ENCODE measurements around the gene GTPBP4.

DNA sequence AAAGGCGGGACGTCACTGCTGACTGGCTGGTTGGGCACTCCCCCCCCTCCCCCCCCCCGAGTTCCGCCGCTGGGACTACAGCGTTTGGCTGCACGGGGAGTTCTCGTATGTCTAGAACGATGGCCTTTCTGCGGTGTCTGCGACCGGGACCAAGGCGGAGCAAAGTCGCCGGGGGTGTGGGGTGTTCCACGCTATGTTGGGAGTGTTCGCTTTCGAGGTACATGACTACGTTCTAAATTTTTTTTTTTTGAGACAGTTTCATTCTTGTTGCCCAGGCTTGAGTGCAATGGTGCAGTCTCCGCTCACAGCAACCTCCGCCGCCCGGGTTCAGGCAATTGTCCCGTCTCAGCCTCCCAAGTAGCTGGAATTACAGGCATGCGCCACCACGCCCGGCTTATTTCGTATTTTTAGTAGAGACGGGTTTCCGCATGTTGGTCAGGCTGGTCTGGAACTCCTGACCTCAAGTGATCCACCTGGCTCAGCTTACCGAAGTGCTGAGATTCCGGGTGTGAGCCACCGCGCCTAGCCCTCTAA is 61.3 kb downstream of the GTPBP4 start:
- TF ChIP-seq CEBPB (tag; IDR thresholded peaks at IDR 0.05) = no peak
- TF ChIP-seq, protein P1, sequence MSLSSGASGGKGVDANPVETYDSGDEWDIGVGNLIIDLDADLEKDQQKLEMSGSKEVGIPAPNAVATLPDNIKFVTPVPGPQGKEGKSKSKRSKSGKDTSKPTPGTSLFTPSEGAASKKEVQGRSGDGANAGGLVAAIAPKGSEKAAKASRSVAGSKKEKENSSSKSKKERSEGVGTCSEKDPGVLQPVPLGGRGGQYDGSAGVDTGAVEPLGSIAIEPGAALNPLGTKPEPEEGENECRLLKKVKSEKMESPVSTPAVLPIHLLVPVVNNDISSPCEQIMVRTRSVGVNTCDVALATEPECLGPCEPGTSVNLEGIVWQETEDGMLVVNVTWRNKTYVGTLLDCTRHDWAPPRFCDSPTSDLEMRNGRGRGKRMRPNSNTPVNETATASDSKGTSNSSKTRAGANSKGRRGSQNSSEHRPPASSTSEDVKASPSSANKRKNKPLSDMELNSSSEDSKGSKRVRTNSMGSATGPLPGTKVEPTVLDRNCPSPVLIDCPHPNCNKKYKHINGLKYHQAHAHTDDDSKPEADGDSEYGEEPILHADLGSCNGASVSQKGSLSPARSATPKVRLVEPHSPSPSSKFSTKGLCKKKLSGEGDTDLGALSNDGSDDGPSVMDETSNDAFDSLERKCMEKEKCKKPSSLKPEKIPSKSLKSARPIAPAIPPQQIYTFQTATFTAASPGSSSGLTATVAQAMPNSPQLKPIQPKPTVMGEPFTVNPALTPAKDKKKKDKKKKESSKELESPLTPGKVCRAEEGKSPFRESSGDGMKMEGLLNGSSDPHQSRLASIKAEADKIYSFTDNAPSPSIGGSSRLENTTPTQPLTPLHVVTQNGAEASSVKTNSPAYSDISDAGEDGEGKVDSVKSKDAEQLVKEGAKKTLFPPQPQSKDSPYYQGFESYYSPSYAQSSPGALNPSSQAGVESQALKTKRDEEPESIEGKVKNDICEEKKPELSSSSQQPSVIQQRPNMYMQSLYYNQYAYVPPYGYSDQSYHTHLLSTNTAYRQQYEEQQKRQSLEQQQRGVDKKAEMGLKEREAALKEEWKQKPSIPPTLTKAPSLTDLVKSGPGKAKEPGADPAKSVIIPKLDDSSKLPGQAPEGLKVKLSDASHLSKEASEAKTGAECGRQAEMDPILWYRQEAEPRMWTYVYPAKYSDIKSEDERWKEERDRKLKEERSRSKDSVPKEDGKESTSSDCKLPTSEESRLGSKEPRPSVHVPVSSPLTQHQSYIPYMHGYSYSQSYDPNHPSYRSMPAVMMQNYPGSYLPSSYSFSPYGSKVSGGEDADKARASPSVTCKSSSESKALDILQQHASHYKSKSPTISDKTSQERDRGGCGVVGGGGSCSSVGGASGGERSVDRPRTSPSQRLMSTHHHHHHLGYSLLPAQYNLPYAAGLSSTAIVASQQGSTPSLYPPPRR (CRISPR knock-in tag; IDR thresholded peaks at IDR 0.05; ENCODE audit: borderline replicate concordance) = no peak
- no peak for TF ChIP-seq NBN (IDR thresholded peaks at IDR 0.05; ENCODE audit: low read depth)
- TF ChIP-seq PTTG1 (tag; IDR thresholded peaks at IDR 0.05; ENCODE audit: low read depth) = no peak

Measured in K562 (cell line).